Peyer's patch (tissue), 4 donors: Measurements from ENCODE around the gene SLC7A7.

Source experiments
- CTCF ChIP-seq, 6 experiments: fragments of 450-650 bp in 4 of 6; fragments of 200-600 bp in 2 of 6; sonication (generic) in 1 of 6; IDR thresholded peaks; one replicate each; pipeline ENCODE4 v1.5.1; 2017 to 2019; ENCODE audit warnings: antibody characterized with exemption in 6 of 6, mild to moderate bottlenecking in 3 of 6, moderate library complexity in 1 of 6
- POLR2A ChIP-seq, 2 donors: fragments of 450-650 bp; IDR thresholded peaks; one replicate each; pipeline ENCODE4 v1.5.1; 2017; ENCODE audit warnings: antibody characterized with exemption in 2 of 2, mild to moderate bottlenecking in 2 of 2, moderate library complexity in 2 of 2

GRCh38 chr14:22792158-22792557 is 23.1 kb downstream of the SLC7A7 start:
- TF ChIP-seq CTCF (IDR thresholded peaks at IDR 0.05) (no peak), POLR2A (IDR thresholded peaks at IDR 0.05) (no peak)
